GM12878 (cell line): ENCODE data around the gene TRIM42.

Source experiments
- ATF7 ChIP-seq: fragments of 450-650 bp; IDR thresholded peaks from 2 replicates; pipeline ENCODE4 v1.6.1; 2016; ENCODE audit warnings: low read depth, mild to moderate bottlenecking
- CEBPB ChIP-seq, 2 experiments: fragments of 150-350 bp in 1 of 2; IDR thresholded peaks; 2 replicates each; pipeline ENCODE4 v1.6.1; 2012 to 2014; ENCODE audit warnings: low read depth in 2 of 2, low read length in 2 of 2, borderline replicate concordance in 1 of 2, inconsistent platforms in 1 of 2
- CTCF ChIP-seq, 3 experiments: IDR thresholded peaks in 2 of 3; conservative IDR thresholded peaks in 1 of 3; 2 replicates each; pipeline ENCODE4 v1.5.1; 2011; ENCODE audit warnings: low read depth in 3 of 3, low read length in 3 of 3, mild to moderate bottlenecking in 3 of 3, control low read depth in 2 of 3, moderate library complexity in 2 of 3, inconsistent platforms in 1 of 3, mixed read lengths in 1 of 3; ENCODE audit not compliant: control insufficient read depth in 2 of 3, insufficient read depth in 1 of 3; ENCODE audit errors: extremely low read depth in 1 of 3
- EZH2 ChIP-seq: IDR thresholded peaks from 2 replicates; pipeline ENCODE4 v1.6.1; 2012; ENCODE audit warnings: low read depth, mild to moderate bottlenecking, control low read depth, inconsistent platforms, low read length, borderline replicate concordance; ENCODE audit not compliant: control insufficient read depth
- TARDBP ChIP-seq: IDR thresholded peaks from 2 replicates; pipeline ENCODE4 v1.6.1; 2016; ENCODE audit warnings: borderline replicate concordance
- ZBED1 ChIP-seq: IDR thresholded peaks from 2 replicates; pipeline ENCODE4 v1.6.1; 2016; ENCODE audit warnings: borderline replicate concordance
- ZNF274 ChIP-seq: IDR thresholded peaks from one replicate; pipeline ENCODE4 v1.8.0; 2011; ENCODE audit not compliant: insufficient read length, insufficient read depth

- no peak for TF ChIP-seq TARDBP
- no peak for TF ChIP-seq ZBED1
- TF ChIP-seq CEBPB (IDR thresholded peaks at IDR 0.05; ENCODE audit: borderline replicate concordance in 1 of 2, low read depth in 2 of 2, low read length in 2 of 2), result no peak
- TF ChIP-seq CTCF (IDR thresholded peaks at IDR 0.05 in 2 of 3, conservative IDR thresholded peaks at IDR 0.05 in 1 of 3; ENCODE audit: control insufficient read depth in 2 of 3, extremely low read depth in 1 of 3, insufficient read depth in 1 of 3, low read depth in 3 of 3, low read length in 3 of 3), result no peak
- no peak for TF ChIP-seq EZH2
- TF ChIP-seq ZNF274, result no peak
- no peak for TF ChIP-seq ATF7
These were observed 34.4 kb downstream of the TRIM42 start for GRCh38 chr3:140712301-140712700.
